Esophagus squamous epithelium (tissue), 4 donors: ENCODE measurements around the gene LMNA.

Experiments
- POLR2A ChIP-seq, 4 donors: fragments of 450-650 bp; IDR thresholded peaks; one replicate each; pipeline ENCODE4 v1.6.1; 2017; ENCODE audit warnings: antibody characterized with exemption in 4 of 4, mild to moderate bottlenecking in 4 of 4, moderate library complexity in 3 of 4
- TF ChIP-seq, protein P1 (sequence below), 6 experiments: fragments of 450-650 bp in 4 of 6; fragments of 200-600 bp in 2 of 6; sonication (generic) in 2 of 6; IDR thresholded peaks; one replicate each; pipeline ENCODE4 v1.5.1; 2016 to 2019; ENCODE audit warnings: antibody characterized with exemption in 6 of 6, mild to moderate bottlenecking in 4 of 6, moderate library complexity in 4 of 6

DNA sequence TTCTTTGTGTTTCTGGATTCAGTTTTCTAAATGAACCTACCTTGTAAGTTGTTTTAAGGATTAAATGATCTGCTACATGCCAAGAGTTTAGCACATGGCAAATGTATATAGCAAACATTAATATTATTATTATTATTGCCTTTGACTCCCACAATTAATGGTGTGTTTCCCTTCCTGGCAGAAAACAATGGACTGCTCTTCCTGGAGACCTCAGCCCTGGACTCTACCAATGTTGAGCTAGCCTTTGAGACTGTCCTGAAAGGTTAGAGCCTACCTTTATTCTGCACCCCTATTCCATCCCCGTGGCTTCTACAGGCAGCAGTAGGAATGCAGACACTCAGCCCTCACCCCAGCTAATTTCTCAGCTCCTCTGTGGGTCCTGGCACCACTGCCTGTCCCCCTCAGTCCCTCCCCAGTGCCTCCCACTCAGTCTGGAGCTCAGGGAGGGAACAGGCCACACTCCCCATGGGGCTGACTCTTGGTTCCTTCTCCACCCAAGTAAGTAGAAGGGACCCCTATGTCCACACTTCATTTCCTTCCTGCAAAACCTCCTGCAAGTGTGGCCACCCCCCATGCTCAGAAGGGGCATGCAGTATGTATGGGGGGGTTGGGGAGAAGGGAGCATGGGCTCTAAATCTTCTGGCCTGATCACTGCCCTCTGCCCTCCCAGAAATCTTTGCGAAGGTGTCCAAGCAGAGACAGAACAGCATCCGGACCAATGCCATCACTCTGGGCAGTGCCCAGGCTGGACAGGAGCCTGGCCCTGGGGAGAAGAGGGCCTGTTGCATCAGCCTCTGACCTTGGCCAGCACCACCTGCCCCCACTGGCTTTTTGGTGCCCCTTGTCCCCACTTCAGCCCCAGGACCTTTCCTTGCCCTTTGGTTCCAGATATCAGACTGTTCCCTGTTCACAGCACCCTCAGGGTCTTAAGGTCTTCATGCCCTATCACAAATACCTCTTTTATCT, 44.7 kb upstream of the LMNA start:
- TF ChIP-seq, protein P1, sequence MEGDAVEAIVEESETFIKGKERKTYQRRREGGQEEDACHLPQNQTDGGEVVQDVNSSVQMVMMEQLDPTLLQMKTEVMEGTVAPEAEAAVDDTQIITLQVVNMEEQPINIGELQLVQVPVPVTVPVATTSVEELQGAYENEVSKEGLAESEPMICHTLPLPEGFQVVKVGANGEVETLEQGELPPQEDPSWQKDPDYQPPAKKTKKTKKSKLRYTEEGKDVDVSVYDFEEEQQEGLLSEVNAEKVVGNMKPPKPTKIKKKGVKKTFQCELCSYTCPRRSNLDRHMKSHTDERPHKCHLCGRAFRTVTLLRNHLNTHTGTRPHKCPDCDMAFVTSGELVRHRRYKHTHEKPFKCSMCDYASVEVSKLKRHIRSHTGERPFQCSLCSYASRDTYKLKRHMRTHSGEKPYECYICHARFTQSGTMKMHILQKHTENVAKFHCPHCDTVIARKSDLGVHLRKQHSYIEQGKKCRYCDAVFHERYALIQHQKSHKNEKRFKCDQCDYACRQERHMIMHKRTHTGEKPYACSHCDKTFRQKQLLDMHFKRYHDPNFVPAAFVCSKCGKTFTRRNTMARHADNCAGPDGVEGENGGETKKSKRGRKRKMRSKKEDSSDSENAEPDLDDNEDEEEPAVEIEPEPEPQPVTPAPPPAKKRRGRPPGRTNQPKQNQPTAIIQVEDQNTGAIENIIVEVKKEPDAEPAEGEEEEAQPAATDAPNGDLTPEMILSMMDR (IDR thresholded peaks at IDR 0.05), result no peak
- no peak for TF ChIP-seq POLR2A (IDR thresholded peaks at IDR 0.05)
